Fibroblast of pulmonary artery (primary cell): ENCODE results near the gene DNAJC3.
"Not testable (repeated sequence)": the region's sequence is repeated elsewhere in the genome, so short reads cannot be mapped to it uniquely, and the experiment has no call there.

ENCODE experiments used
- DNase-seq: peaks from one replicate; pipeline ENCODE4 v3.0.0-alpha.2; 2010; ENCODE audit warnings: low read depth
- H3K4me3 ChIP-seq: replicated peaks from 2 replicates; pipeline ENCODE4 v1.5.1; 2011; ENCODE audit warnings: low read depth, mild to moderate bottlenecking, control low read depth, low read length, moderate library complexity
- CTCF ChIP-seq: IDR thresholded peaks from 2 replicates; pipeline ENCODE4 v1.5.1; 2011; ENCODE audit warnings: mild to moderate bottlenecking, control low read depth, low read length, inconsistent platforms; ENCODE audit errors: missing control alignments

Gene DNAJC3

GRCh38 chr13:95745752-95746151, 68.8 kb downstream of the DNAJC3 start:
- peak; percentile 2 for DNase-seq
- TF ChIP-seq CTCF, result peak; percentile 32
- H3K4me3 ChIP-seq, result no peak overlapping the region

GRCh38 chr13:95749545-95749944, 72.6 kb downstream of the DNAJC3 start:
- no peak overlapping the region for H3K4me3 ChIP-seq
- no peak for DNase-seq
- TF ChIP-seq CTCF, result no peak

GRCh38 chr13:95752677-95753076, 75.7 kb downstream of the DNAJC3 start:
- no peak for DNase-seq
- no peak overlapping the region for H3K4me3 ChIP-seq
- TF ChIP-seq CTCF, result no peak

- no peak for TF ChIP-seq CTCF
- H3K4me3 ChIP-seq, result no peak overlapping the region
- no peak for DNase-seq
Measured at GRCh38 chr13:95754069-95754468, 77.1 kb downstream of the DNAJC3 start.

GRCh38 chr13:95756072-95756471, 79.1 kb downstream of the DNAJC3 start:
- peak; percentile 31 for DNase-seq
- TF ChIP-seq CTCF, result no peak
- H3K4me3 ChIP-seq, result no peak overlapping the region

GRCh38 chr13:95762626-95763025, 85.7 kb downstream of the DNAJC3 start:
- DNase-seq, H3K4me3 ChIP-seq: not testable (repeated sequence)

GRCh38 chr13:95763601-95764000, 86.7 kb downstream of the DNAJC3 start:
- no peak for TF ChIP-seq CTCF
- H3K4me3 ChIP-seq, result no peak overlapping the region
- DNase-seq, result no peak

GRCh38 chr13:95771905-95772304, 95.0 kb downstream of the DNAJC3 start:
- TF ChIP-seq CTCF, result no peak
- no peak overlapping the region for H3K4me3 ChIP-seq
- no peak for DNase-seq
